CD4-positive, alpha-beta T cell treated with Interleukin-6 at 100 ng/mL for 8 hours (primary cell): Measurements from ENCODE around the gene CDKN1C.

Experiments used
- DNase-seq: peaks from one replicate; pipeline ENCODE4 v3.0.0-alpha.2; 2020; ENCODE audit warnings: mixed read lengths, low spot score

The CDKN1C gene

GRCh38 chr11:2846470-2846869 lies 39.1 kb downstream of the CDKN1C start:
- DNase-seq: no peak

GRCh38 chr11:2846056-2846455 lies 39.5 kb downstream of the CDKN1C start:
- no peak for DNase-seq

GRCh38 chr11:2844996-2845395 lies 40.6 kb downstream of the CDKN1C start:
- DNase-seq: no peak

- no peak for DNase-seq
These were observed 41.3 kb downstream of the CDKN1C start for GRCh38 chr11:2844116-2844842.

GRCh38 chr11:2843551-2843950 lies 42.0 kb downstream of the CDKN1C start:
- no peak for DNase-seq

GRCh38 chr11:2842876-2843275 lies 42.7 kb downstream of the CDKN1C start:
- no peak for DNase-seq

- no peak for DNase-seq
These were observed 44.0 kb downstream of the CDKN1C start for GRCh38 chr11:2841411-2842190.

GRCh38 chr11:2839395-2839943 lies 46.1 kb downstream of the CDKN1C start:
- DNase-seq: no peak

GRCh38 chr11:2838676-2839294 lies 46.8 kb downstream of the CDKN1C start:
- no peak for DNase-seq

- DNase-seq: no peak
These were observed 47.5 kb downstream of the CDKN1C start for GRCh38 chr11:2838091-2838490.

GRCh38 chr11:2837651-2838050 lies 47.9 kb downstream of the CDKN1C start:
- DNase-seq: no peak

- no peak for DNase-seq
These were observed 48.4 kb downstream of the CDKN1C start for GRCh38 chr11:2837096-2837601.

GRCh38 chr11:2836315-2837095 lies 49.1 kb downstream of the CDKN1C start:
- DNase-seq: no peak

GRCh38 chr11:2835751-2836150 lies 49.8 kb downstream of the CDKN1C start:
- DNase-seq: no peak

- DNase-seq: no peak
These were observed 50.3 kb downstream of the CDKN1C start for GRCh38 chr11:2835296-2835695.

- no peak for DNase-seq
These were observed 50.9 kb downstream of the CDKN1C start for GRCh38 chr11:2834503-2835273.

GRCh38 chr11:2833716-2834502 lies 51.7 kb downstream of the CDKN1C start:
- no peak for DNase-seq
